Keratinocyte (primary cell): ENCODE data around the gene MYLK4. TPM values are rescaled to one million over a fixed set of nuclear protein-coding genes. Genes with fewer than 3 reads are reported as not detected.

Experiments
- DNase-seq: peaks from one replicate; pipeline ENCODE4 v3.0.0-alpha.2; 2011; ENCODE audit warnings: low read depth, missing footprints, low spot score
- FAIRE-seq: peaks from 2 replicates; lab custom pipeline; 2011; peaks lifted over from hg19 to GRCh38; lab: Jason Lieb, UNC
- H2AFZ ChIP-seq: 2 replicates; pipeline ENCODE4 v1.6.0; 2012; ENCODE audit warnings: low read length, control low read depth, inconsistent platforms; ENCODE audit not compliant: control insufficient read depth
- H3K27ac ChIP-seq: 2 replicates; pipeline ENCODE4 v1.5.1; 2011; ENCODE audit warnings: low read length; ENCODE audit not compliant: control insufficient read depth, insufficient read depth
- H3K27me3 ChIP-seq: 3 replicates; pipeline ENCODE4 v1.6.0; 2011; ENCODE audit warnings: low read length; ENCODE audit not compliant: control insufficient read depth, insufficient read depth; ENCODE audit errors: extremely low read depth
- H3K36me3 ChIP-seq, 2 experiments: 2 replicates in 1 of 2; 3 replicates in 1 of 2; pipeline ENCODE4 v1.5.1; 2011; ENCODE audit warnings: low read length in 2 of 2, mild to moderate bottlenecking in 1 of 2; ENCODE audit not compliant: control insufficient read depth in 2 of 2, insufficient read depth in 2 of 2; ENCODE audit errors: extremely low read depth in 1 of 2
- H3K4me1 ChIP-seq: 3 replicates; pipeline ENCODE4 v1.5.1; 2011; ENCODE audit warnings: low read length; ENCODE audit not compliant: control insufficient read depth, insufficient read depth; ENCODE audit errors: extremely low read depth
- H3K4me2 ChIP-seq: 3 replicates; pipeline ENCODE4 v1.6.0; 2011; ENCODE audit warnings: low read depth, low read length; ENCODE audit not compliant: control insufficient read depth, insufficient read depth; ENCODE audit errors: extremely low read depth
- H3K4me3 ChIP-seq, 3 experiments: fragments of 200-600 bp in 1 of 3; sonication (generic) in 1 of 3; 2 replicates in 2 of 3; 3 replicates in 1 of 3; pipeline ENCODE4 v1.5.1; 2011 to 2016; ENCODE audit warnings: low read length in 3 of 3, mild to moderate bottlenecking in 3 of 3, control low read depth in 2 of 3, inconsistent platforms in 1 of 3, low read depth in 1 of 3, mixed read lengths in 1 of 3, mixed run types in 1 of 3, moderate library complexity in 1 of 3; ENCODE audit not compliant: control insufficient read depth in 2 of 3, insufficient read depth in 2 of 3; ENCODE audit errors: extremely low read depth in 1 of 3
- H3K79me2 ChIP-seq: 2 replicates; pipeline ENCODE4 v1.6.0; 2012; ENCODE audit warnings: low read length; ENCODE audit not compliant: control insufficient read depth, insufficient read depth
- H3K9ac ChIP-seq: 3 replicates; pipeline ENCODE4 v1.6.0; 2011; ENCODE audit warnings: low read length; ENCODE audit not compliant: control insufficient read depth, insufficient read depth; ENCODE audit errors: extremely low read depth
- H3K9me1 ChIP-seq: 3 replicates; pipeline ENCODE4 v1.6.0; 2011; ENCODE audit warnings: low read length; ENCODE audit not compliant: control insufficient read depth, insufficient read depth; ENCODE audit errors: extremely low read depth
- H3K9me3 ChIP-seq: 2 replicates; pipeline ENCODE4 v1.5.1; 2012; ENCODE audit warnings: low read depth, low read length; ENCODE audit not compliant: control insufficient read depth
- H4K20me1 ChIP-seq: 3 replicates; pipeline ENCODE4 v1.6.0; 2011; ENCODE audit warnings: low read length; ENCODE audit not compliant: control insufficient read depth, insufficient read depth; ENCODE audit errors: extremely low read depth
- EZH2 ChIP-seq: IDR thresholded peaks from one replicate; pipeline ENCODE4 v1.6.1; 2012; ENCODE audit warnings: inconsistent platforms, mild to moderate bottlenecking, low read length, moderate library complexity
- dilution Hi-C: fragments of 300-500 bp; cut with MboI; formaldehyde crosslinking; loops from one replicate; pipeline ENCODE4 v1.7.0; 2020; ENCODE audit warnings: low sequenced_read_pairs; ENCODE audit not compliant: extremely low pct_ligation_motif_present
- polyA plus RNA-seq, 5 experiments: library from polyadenylated mRNA; depleted of rRNA in 3 of 5; stranded (reverse) in 3 of 5; stranded (forward) in 1 of 5; unstranded in 1 of 5; fragments of >200 nt; gene quantifications; 1 replicate in 1 of 5; 2 replicates in 3 of 5; 3 replicates in 1 of 5; pipeline versions ENCODE4 v1.2.1 to v1.2.3, GENCODE V29; 2011 to 2012; ENCODE audit warnings: missing spikeins in 2 of 5, low read depth in 1 of 5, low replicate concordance in 1 of 5
- TF ChIP-seq, protein P1 (sequence below), 3 experiments: IDR thresholded peaks in 1 of 3; conservative IDR thresholded peaks in 1 of 3; optimal IDR thresholded peaks in 1 of 3; 2 replicates in 2 of 3; 3 replicates in 1 of 3; pipeline versions ENCODE3 to v1.5.1; 2011; ENCODE audit warnings: low read length in 3 of 3, mild to moderate bottlenecking in 3 of 3, moderate library complexity in 2 of 3, control low read depth in 1 of 3, inconsistent platforms in 1 of 3; ENCODE audit not compliant: insufficient read depth in 2 of 3; ENCODE audit errors: extremely low read depth in 1 of 3

The MYLK4 gene
- polyA plus RNA-seq, 1 donor (not counting 4 experiments of a cell fraction or from before 2014, with no cell fraction given), result 0.31 TPM

- DNase-seq (no peak), FAIRE-seq (no peak)
- Histone ChIP-seq H3K9me3 (no peaks in the 10 kb centered on the region), H3K9ac (no peak overlapping the region), H3K79me2 (no peaks in the 10 kb centered on the region), H3K9me1 (no peaks in the 10 kb centered on the region), H3K4me2 (no peak overlapping the region), H3K4me1 (peaks cover 4% of the 10 kb centered on the region), H3K4me3 (no peak overlapping the region), H2AFZ (no peak overlapping the region), H3K27me3 (no peaks in the 10 kb centered on the region), H4K20me1 (no peaks in the 10 kb centered on the region), H3K36me3 (no peaks in the 10 kb centered on the region), H3K27ac (no peak overlapping the region)
- TF ChIP-seq EZH2, result no peak
- TF ChIP-seq, protein P1, sequence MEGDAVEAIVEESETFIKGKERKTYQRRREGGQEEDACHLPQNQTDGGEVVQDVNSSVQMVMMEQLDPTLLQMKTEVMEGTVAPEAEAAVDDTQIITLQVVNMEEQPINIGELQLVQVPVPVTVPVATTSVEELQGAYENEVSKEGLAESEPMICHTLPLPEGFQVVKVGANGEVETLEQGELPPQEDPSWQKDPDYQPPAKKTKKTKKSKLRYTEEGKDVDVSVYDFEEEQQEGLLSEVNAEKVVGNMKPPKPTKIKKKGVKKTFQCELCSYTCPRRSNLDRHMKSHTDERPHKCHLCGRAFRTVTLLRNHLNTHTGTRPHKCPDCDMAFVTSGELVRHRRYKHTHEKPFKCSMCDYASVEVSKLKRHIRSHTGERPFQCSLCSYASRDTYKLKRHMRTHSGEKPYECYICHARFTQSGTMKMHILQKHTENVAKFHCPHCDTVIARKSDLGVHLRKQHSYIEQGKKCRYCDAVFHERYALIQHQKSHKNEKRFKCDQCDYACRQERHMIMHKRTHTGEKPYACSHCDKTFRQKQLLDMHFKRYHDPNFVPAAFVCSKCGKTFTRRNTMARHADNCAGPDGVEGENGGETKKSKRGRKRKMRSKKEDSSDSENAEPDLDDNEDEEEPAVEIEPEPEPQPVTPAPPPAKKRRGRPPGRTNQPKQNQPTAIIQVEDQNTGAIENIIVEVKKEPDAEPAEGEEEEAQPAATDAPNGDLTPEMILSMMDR (optimal IDR thresholded peaks at IDR 0.05 in 1 of 3, IDR thresholded peaks at IDR 0.05 in 1 of 3, conservative IDR thresholded peaks at IDR 0.05 in 1 of 3; ENCODE audit: extremely low read depth in 1 of 3, insufficient read depth in 2 of 3, low read length in 3 of 3), result no peak
- dilution Hi-C loops, result no loop called here
Observed at GRCh38 chr6:2669067-2669700, 81.5 kb downstream of the MYLK4 start.

- no peak overlapping the region for H3K4me3 ChIP-seq
- no peak overlapping the region for H3K27ac ChIP-seq
- H3K4me1 ChIP-seq, result peaks cover 4% of the 10 kb centered on the region
- TF ChIP-seq, protein P1 (optimal IDR thresholded peaks at IDR 0.05 in 1 of 3, IDR thresholded peaks at IDR 0.05 in 1 of 3, conservative IDR thresholded peaks at IDR 0.05 in 1 of 3; ENCODE audit: extremely low read depth in 1 of 3, insufficient read depth in 2 of 3, low read length in 3 of 3), result no peak
- TF ChIP-seq EZH2, result no peak
- H3K9ac ChIP-seq, result no peak overlapping the region
- H2AFZ ChIP-seq, result no peak overlapping the region
- dilution Hi-C loops, result no loop called here
- H3K4me2 ChIP-seq, result no peak overlapping the region
- H3K9me3 ChIP-seq, result peaks cover 2% of the 10 kb centered on the region
- no peak for DNase-seq
- no peaks in the 10 kb centered on the region for H3K27me3 ChIP-seq
- H3K79me2 ChIP-seq, result no peaks in the 10 kb centered on the region
- no peaks in the 10 kb centered on the region for H3K36me3 ChIP-seq
- no peaks in the 10 kb centered on the region for H4K20me1 ChIP-seq
- no peak for FAIRE-seq
- no peaks in the 10 kb centered on the region for H3K9me1 ChIP-seq
Observed at GRCh38 chr6:2667617-2668016, 83.1 kb downstream of the MYLK4 start.
